GM18909 (cell line): ENCODE measurements around the gene CYB5R4.
"Not testable (repeated sequence)": the region's sequence is repeated elsewhere in the genome, so short reads cannot be mapped to it uniquely, and the experiment has no call there.

Experiments
- ATAC-seq: cut with Tn5 transposase; IDR thresholded peaks from one replicate; pipeline ENCODE4 v1.9.1; 2021; ENCODE audit warnings: mild to moderate bottlenecking; ENCODE audit not compliant: unreplicated experiment, poor library complexity

The CYB5R4 gene

GRCh38 chr6:83907623-83908390 is 48.3 kb downstream of the CYB5R4 start:
- ATAC-seq, result not testable (repeated sequence)

- no peak for ATAC-seq
Observed at GRCh38 chr6:83908813-83909212, 49.3 kb downstream of the CYB5R4 start.

- no peak for ATAC-seq
Observed at GRCh38 chr6:83911278-83911677, 51.8 kb downstream of the CYB5R4 start.

GRCh38 chr6:83914953-83915352 is 55.5 kb downstream of the CYB5R4 start:
- ATAC-seq, result no peak

GRCh38 chr6:83917001-83917400 is 57.5 kb downstream of the CYB5R4 start:
- ATAC-seq, result no peak

GRCh38 chr6:83920017-83920416 is 60.5 kb downstream of the CYB5R4 start:
- no peak for ATAC-seq

GRCh38 chr6:83921315-83921714 is 61.8 kb downstream of the CYB5R4 start:
- ATAC-seq, result no peak

GRCh38 chr6:83927470-83927869 is 68.0 kb downstream of the CYB5R4 start:
- no peak for ATAC-seq

- ATAC-seq, result no peak
Observed at GRCh38 chr6:83928286-83928685, 68.8 kb downstream of the CYB5R4 start.

- not testable (repeated sequence) for ATAC-seq
Observed at GRCh38 chr6:83946201-83946833, 86.8 kb downstream of the CYB5R4 start.

- not testable (repeated sequence) for ATAC-seq
Observed at GRCh38 chr6:83947983-83948382, 88.5 kb downstream of the CYB5R4 start.

GRCh38 chr6:83948851-83949250 is 89.4 kb downstream of the CYB5R4 start:
- no peak for ATAC-seq

GRCh38 chr6:83951423-83951822 is 91.9 kb downstream of the CYB5R4 start:
- ATAC-seq, result not testable (repeated sequence)

- ATAC-seq, result no peak
Observed at GRCh38 chr6:83952830-83953229, 93.3 kb downstream of the CYB5R4 start.

- ATAC-seq, result no peak
Observed at GRCh38 chr6:83954371-83954770, 94.9 kb downstream of the CYB5R4 start.

- ATAC-seq, result no peak
Observed at GRCh38 chr6:83958241-83958685, 98.8 kb downstream of the CYB5R4 start.

- peak; percentile 34 for ATAC-seq
Observed at GRCh38 chr6:83960664-83961063, 101.2 kb downstream of the CYB5R4 start.

GRCh38 chr6:83962582-83962981 is 103.1 kb downstream of the CYB5R4 start:
- ATAC-seq, result peak; percentile 81

GRCh38 chr6:83966539-83966938 is 107.0 kb downstream of the CYB5R4 start:
- no peak for ATAC-seq

- no peak for ATAC-seq
Observed at GRCh38 chr6:83970582-83970981, 111.1 kb downstream of the CYB5R4 start.

- no peak for ATAC-seq
Observed at GRCh38 chr6:83974409-83975050, 115.0 kb downstream of the CYB5R4 start.
